ENCODE results near the gene CPNE1.

CPNE1 gene

GRCh38 chr20:35597186-35597585, 67.5 kb downstream of the CPNE1 start:
- DNase-seq: no peak

DNA sequence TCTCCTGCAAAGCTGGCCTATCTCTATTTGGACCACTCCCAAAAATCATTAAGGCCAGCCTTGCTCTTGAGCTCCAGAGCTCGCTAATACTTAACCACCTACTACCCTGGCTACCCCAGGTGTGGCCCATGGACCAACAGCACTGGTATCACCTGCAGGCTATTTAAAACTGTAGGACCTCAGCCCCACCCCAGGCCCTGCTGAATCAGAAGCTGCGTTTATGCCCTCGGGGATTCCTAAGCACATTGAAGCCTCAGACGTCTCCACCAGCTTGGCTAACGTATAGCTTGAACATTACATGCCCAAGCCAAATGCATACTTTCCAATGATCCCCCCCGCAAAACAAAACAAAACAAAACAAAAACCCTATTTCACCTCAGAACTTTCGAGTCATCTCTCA, 68.8 kb downstream of the CPNE1 start:
- no peak for DNase-seq

DNA sequence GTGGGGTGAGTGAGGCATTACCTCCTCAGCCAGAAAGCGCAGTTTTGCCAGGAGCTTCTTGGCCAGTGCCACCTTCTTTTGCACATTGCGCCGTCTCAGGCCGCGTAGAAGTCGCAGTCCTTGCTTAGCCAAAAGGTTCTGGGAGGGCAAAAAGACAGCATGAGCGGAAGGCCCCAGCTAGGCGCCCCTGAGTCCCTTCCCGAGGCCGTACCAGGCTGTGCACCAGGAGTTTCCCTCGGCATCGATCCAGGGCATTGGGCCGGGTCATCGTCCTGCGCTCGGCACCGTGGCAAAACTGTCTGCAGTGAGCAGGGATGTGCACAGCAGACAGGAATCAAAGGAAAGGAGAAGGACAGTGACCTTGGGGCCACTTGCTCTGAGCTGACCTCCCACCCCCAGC, 69.2 kb downstream of the CPNE1 start:
- no peak for DNase-seq

GRCh38 chr20:35592339-35592974, 72.2 kb downstream of the CPNE1 start:
- no peak for DNase-seq

- DNase-seq: no peak
Observed at GRCh38 chr20:35588397-35588796, 76.3 kb downstream of the CPNE1 start.

GRCh38 chr20:35587436-35587835, 77.3 kb downstream of the CPNE1 start:
- DNase-seq: no peak

DNA sequence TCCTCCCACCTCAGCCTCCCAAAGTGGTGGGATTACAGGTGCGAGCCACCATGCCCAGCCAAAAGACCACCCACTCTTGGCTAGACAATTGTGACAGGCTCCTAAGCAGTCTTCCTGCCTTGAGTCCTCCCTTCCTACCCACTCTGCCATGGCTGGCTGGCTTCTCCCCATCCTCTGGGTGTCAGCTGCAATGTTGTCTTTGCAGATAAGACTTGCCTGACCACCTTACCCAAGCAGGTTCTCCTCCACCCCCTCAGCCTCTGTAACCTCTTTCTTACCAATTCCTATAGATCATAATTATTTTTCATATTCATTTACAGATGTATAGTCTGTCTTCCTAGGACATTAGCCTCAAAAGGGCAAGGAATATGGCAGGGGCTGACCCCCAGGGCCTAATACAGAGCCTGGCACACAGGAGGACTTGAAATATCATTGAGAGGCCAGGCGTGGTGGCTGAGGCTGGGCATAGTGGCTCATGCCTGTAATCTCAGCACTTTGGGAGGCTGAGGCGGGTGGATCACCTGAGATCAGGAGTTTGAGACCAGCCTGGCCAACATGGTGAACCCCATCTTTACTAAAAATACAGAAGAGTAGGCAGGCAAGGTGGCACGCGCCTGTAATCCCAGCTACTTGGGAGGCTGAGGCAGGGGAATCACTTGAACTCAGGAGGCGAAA, 77.8 kb downstream of the CPNE1 start:
- DNase-seq: no peak

DNA sequence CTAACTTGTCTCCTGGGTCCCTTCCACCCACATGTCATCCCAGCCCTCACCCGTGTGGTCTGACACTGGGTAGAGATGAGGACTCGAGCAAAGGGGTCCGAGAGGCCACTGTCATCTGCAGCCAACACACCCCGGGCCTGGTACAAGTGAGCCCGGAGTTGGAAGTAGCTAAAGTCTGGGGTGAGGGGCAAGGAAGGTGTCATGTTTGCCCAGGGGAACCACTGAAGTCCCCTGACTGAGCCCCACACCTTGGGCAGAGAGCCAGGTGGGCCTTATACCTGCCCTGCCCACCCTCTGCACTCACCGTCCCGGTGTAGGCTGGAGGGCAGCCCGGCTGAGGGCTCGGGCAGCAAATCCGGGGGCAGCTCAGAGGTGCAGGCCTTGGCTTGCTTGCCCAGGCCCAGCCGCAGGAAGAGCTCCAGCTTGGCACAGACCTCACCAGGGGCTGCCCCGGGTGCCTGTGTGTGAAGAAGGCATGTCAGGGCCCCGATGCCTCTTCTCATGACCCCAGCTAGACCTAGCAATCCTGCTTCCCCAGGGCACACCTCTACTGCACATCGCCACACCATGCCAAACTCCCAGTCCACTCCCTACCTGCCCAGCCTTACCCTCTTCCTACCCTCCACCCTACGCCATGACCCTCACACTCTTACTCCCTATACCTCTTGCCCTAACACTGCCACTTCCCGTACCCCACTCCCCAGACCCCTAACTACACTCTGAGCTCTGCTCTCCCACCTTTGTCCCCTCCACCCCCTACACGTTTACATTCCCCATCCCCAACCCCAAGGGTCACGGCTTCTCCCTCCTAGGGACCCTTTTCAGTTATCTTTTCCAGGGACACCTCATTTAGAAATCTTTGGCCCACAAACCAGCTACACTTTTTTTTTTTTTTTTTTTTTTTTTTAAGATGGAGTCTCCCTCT, 80.8 kb downstream of the CPNE1 start:
- DNase-seq: no peak

DNA sequence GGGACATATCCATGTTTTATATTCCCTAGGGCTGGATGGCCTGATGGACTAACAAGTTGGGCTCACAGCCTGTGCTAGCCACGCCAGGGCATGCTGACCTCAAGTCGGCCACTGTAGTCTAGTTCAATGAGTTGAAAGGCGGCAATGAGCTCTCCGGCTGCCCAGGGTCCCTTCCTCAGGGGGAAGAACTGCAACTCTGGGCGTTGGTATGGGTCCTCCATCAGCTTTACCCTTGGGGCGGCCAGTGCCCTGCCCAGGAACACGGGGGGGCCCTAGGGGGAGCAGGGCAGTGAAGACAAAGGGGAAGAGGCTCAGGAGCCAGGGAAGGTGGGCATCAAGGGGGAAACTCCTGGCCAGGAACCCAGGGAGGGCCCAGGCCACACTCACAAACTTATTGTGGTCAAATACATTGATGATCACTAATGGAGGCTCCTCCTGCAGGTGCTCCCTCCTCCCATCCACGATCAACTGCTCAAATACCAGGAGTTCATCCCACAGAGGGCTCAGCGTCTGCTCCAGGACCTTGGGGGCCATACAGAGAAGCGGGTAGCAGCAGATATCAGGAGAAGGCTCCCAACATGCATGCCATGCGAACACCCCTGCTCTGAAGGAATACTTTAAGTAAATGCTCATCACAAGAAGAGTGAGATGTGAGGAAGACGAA, 81.8 kb downstream of the CPNE1 start:
- no peak for DNase-seq

GRCh38 chr20:35582131-35582530, 82.6 kb downstream of the CPNE1 start:
- DNase-seq: no peak

- DNase-seq: no peak
Observed at GRCh38 chr20:35579196-35579595, 85.5 kb downstream of the CPNE1 start.

DNA sequence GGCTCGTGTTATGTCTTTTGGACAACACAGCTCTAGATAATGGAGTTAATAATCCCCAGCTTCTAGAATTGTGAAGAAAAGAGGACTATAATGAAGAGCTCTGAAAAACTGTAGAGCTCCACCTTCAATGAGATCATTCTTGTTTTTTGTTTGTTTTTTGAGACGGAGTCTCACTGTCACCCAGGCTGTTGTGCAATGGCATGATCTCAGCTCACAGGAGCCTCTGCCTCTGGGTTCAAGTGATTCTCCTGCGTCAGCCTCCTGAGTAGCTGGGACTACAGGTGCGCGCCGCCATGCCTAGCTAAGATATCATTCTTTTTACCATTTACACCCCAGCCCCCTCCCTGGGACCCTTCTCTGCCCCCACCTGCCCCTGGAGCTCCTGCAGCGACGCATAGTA, 86.2 kb downstream of the CPNE1 start:
- no peak for DNase-seq

DNA sequence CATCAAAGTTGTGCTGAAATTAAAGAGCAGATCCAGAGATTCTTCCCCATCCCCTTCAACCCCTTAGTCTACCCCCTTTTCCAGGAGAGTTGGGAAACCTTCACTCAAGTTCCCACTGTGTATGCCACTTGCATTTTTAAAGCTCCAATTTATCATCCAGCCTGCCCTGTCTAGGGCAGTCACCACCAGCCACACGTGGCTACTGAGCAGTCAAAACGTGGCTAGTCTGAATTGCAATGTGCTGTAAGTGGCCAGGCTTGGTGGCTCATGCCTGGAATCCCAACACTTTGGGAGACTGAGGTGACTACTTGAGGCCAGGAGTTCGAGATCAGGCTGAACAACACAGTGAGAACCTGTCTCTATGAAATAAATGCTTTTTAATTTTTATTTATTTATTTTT, 87.9 kb downstream of the CPNE1 start:
- DNase-seq: no peak

All from AML-193 (cell line).